Mucosa of descending colon (tissue), 3 donors: Measurements from ENCODE around the gene HERPUD1. TPM values are rescaled to one million over a fixed set of nuclear protein-coding genes. Genes with fewer than 3 reads are reported as not detected.

ENCODE experiments used
- ATAC-seq: fragments of 200-7000 bp; cut with Tn5 transposase; one replicate; pipeline ENCODE4 v1.9.1; 2020; ENCODE audit warnings: mild to moderate bottlenecking, moderate library complexity
- DNase-seq, 3 donors: peaks; one replicate each; pipeline ENCODE4 v3.0.0-alpha.2; 2020
- H3K36me3 ChIP-seq: fragments of 200-600 bp; one replicate; pipeline ENCODE4 v1.8.0; 2021; ENCODE audit warnings: low read depth, mild to moderate bottlenecking
- H3K4me1 ChIP-seq: fragments of 200-600 bp; one replicate; pipeline ENCODE4 v1.8.0; 2021; ENCODE audit warnings: low read depth, mild to moderate bottlenecking
- H3K4me3 ChIP-seq: fragments of 200-600 bp; one replicate; pipeline ENCODE4 v1.8.0; 2021; ENCODE audit warnings: mild to moderate bottlenecking
- H3K9me3 ChIP-seq: fragments of 200-600 bp; one replicate; pipeline ENCODE4 v1.8.0; 2021; ENCODE audit warnings: mild to moderate bottlenecking
- CTCF ChIP-seq: fragments of 200-600 bp; IDR thresholded peaks from one replicate; pipeline ENCODE4 v1.8.0; 2022; ENCODE audit warnings: antibody characterized with exemption, mild to moderate bottlenecking
- intact Hi-C, 2 donors: fragments of 100-400 bp; cut with DNase I in 1 of 2; cut with micrococcal nuclease in 1 of 2; formaldehyde crosslinking; loops; one replicate each; pipeline versions ENCODE4 v1.11.0 to v1.11.1; 2022; cut with DNase I, micrococcal nuclease
- total RNA-seq, 3 donors: library from RNA; stranded (reverse); fragmentation: NEBNext Ultra II Directional in 2 of 3; extraction: Animal tissue kit (Norgen Biotek cat#: 25700) in 2 of 3; gene quantifications; one replicate each; pipeline versions ENCODE4 v1.2.1 to v1.2.4, GENCODE V29; 2021 to 2023
- donor health status: DM: no; HTN: no; CAD: no; lungs with moderate emphysema.
- donor health status: DM: no; HTN: no; CAD: no.
- donor health status: DM: no; HTN: yes; CAD: no.

HERPUD1 gene
- total RNA-seq, 3 donors from 2014 or later = 130 to 165 (median 159) TPM

- no peak for ATAC-seq
- Histone ChIP-seq H3K36me3 (no peaks in the 10 kb centered on the region), H3K9me3 (no peaks in the 10 kb centered on the region), H3K4me1 (peaks cover 4% of the 10 kb centered on the region), H3K4me3 (no peak overlapping the region)
- no peak for DNase-seq
- no peak for TF ChIP-seq CTCF
- intact Hi-C loops = no loop called here
Measured at GRCh38 chr16:56965149-56966092, 33.5 kb downstream of the HERPUD1 start.

DNA sequence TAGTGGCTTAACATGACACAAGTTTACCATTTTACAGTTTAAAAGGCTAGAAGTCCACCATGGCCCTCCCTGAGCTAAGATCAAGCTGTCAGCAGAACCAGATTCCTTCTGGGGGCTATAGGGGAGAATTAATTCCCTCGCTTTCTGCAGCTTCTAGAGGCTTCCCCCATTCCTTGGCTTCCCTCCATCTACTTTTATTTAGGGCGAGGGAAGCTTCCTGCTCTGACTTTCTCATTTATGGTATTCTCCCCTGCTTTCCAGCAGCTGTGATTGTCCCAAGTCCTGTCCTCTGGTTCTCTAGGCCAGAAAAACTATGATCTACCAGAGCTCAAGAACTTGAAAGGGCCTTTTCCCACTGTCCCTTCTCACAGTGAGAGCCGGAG lies 34.1 kb downstream of the HERPUD1 start:
- DNase-seq (no peak), ATAC-seq (no peak)
- H3K4me3 ChIP-seq = no peak overlapping the region
- TF ChIP-seq CTCF = no peak
- peaks cover 4% of the 10 kb centered on the region for H3K4me1 ChIP-seq
- intact Hi-C loops = no loop called here
- no peaks in the 10 kb centered on the region for H3K36me3 ChIP-seq
- H3K9me3 ChIP-seq = no peaks in the 10 kb centered on the region

- Histone ChIP-seq H3K4me3 (no peak overlapping the region), H3K4me1 (peaks cover 4% of the 10 kb centered on the region), H3K36me3 (no peaks in the 10 kb centered on the region), H3K9me3 (no peaks in the 10 kb centered on the region)
- intact Hi-C loops = no loop called here
- TF ChIP-seq CTCF = no peak
- no peak for DNase-seq
- no peak for ATAC-seq
Measured at GRCh38 chr16:56967733-56968132, 35.8 kb downstream of the HERPUD1 start.

GRCh38 chr16:56969769-56970168 lies 37.8 kb downstream of the HERPUD1 start:
- Histone ChIP-seq H3K4me1 (peaks cover 3% of the 10 kb centered on the region), H3K9me3 (no peaks in the 10 kb centered on the region), H3K36me3 (no peaks in the 10 kb centered on the region), H3K4me3 (no peak overlapping the region)
- DNase-seq (no peak), ATAC-seq (no peak)
- intact Hi-C loops = no loop called here
- no peak for TF ChIP-seq CTCF

GRCh38 chr16:56970934-56971767 lies 39.2 kb downstream of the HERPUD1 start:
- Histone ChIP-seq H3K36me3 (no peaks in the 10 kb centered on the region), H3K4me3 (no peak overlapping the region), H3K9me3 (no peaks in the 10 kb centered on the region), H3K4me1 (no peaks in the 10 kb centered on the region)
- TF ChIP-seq CTCF = no peak
- intact Hi-C loops = no loop called here
- peak; percentile 25 for ATAC-seq
- no peak for DNase-seq
